ENCODE data around the gene DDTL.
A peak's percentile ranks its signal among the peaks of the same experiment; 100 is the strongest.

The DDTL gene

DNA sequence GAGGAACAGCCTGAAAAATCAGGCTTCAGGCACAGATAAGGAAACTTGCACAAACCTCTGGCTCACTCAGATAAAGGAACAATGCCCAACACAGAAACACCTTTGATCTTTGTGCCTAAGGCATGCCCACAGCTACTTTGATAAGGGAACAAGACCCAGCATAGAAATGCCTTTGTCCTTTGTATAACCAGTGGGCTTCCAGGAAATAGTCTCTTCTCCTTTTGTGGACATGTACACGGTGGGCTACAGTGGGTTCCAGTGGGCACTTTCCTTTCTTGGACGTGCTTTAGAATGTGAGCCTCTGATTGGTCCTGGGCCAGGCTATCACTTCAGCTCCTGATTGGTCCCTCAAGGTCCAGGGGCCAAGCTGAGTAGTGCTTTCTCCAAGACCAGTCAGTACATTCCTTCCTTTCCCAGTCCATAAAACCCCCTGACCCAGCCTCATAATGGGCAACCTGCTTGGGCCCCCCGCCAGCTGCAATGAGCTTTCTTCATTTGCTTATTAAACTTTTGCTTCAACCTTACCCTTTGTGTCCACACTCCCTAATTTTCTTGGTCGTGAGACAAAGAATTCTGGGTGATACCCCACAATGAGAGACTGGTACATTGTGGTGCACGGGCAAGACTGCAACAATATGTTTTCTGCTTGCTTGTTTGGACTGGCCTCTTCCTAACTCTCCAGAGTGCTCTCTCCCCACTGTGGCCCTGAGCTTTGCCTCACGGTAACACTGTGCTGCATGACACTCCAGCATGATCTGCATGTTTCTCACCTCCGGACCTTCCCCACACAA lies 42.7 kb downstream of the DDTL start:
- TF ChIP-seq, protein P1, sequence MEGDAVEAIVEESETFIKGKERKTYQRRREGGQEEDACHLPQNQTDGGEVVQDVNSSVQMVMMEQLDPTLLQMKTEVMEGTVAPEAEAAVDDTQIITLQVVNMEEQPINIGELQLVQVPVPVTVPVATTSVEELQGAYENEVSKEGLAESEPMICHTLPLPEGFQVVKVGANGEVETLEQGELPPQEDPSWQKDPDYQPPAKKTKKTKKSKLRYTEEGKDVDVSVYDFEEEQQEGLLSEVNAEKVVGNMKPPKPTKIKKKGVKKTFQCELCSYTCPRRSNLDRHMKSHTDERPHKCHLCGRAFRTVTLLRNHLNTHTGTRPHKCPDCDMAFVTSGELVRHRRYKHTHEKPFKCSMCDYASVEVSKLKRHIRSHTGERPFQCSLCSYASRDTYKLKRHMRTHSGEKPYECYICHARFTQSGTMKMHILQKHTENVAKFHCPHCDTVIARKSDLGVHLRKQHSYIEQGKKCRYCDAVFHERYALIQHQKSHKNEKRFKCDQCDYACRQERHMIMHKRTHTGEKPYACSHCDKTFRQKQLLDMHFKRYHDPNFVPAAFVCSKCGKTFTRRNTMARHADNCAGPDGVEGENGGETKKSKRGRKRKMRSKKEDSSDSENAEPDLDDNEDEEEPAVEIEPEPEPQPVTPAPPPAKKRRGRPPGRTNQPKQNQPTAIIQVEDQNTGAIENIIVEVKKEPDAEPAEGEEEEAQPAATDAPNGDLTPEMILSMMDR (conservative IDR thresholded peaks at IDR 0.05), result no peak
- no peak overlapping the region for H3K27ac ChIP-seq

DNA sequence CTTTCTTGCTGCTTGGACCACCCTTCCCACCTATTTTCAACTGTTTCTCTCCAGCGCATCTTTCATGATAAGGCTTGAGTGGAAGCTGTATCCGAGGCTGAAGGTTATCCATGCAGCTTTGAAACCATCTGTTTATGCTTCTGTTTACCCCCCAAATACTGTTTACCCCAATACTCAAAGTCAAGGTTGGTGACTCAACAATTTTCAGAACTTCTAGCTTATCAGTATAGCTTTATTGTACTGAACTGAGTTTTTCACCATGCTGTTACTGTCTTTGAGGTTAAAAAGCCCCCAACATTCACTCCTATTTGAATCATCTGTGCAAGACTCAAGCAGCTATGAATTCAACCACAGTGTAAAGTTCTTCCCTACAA lies 43.3 kb downstream of the DDTL start:
- H3K27ac ChIP-seq, result no peak overlapping the region
- TF ChIP-seq, protein P1 (conservative IDR thresholded peaks at IDR 0.05), result no peak

DNA sequence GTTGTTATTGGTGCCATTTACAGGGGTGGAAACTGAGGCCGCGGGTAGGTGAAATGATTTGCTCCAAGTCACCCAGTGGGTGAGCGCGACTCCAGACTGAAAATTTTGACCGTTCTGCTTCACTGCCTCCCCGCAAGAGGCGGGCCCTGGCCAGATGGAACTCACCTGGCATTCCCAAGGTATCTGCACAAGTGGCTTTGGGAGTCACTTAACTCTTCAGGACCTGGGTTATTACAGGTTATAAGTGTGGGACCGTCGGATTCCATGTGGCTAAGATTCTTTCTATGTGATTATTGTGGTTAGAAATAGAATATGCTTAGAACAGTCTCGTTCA lies 45.0 kb downstream of the DDTL start:
- TF ChIP-seq, protein P1 (conservative IDR thresholded peaks at IDR 0.05), result no peak
- peak overlapping the region; percentile 82 for H3K27ac ChIP-seq

DNA sequence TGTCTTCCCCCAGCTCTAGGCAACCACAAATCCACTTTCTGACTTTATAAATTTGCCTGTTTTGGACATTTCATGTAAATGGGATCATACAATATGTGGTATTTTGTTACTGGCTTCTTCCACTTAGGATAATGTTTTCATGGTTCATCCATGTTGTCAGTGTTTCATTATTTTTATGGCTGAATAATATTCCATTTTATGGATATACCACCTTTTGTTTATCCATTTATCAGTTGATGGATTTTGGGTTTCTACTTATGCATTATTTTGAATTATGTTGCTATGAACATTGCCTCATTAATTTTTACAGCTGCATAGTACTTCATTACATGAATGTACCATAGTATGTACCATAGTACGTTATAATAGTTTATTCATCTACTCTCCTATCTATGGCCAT lies 49.5 kb downstream of the DDTL start:
- TF ChIP-seq, protein P1 (conservative IDR thresholded peaks at IDR 0.05), result no peak
- no peak overlapping the region for H3K27ac ChIP-seq

DNA sequence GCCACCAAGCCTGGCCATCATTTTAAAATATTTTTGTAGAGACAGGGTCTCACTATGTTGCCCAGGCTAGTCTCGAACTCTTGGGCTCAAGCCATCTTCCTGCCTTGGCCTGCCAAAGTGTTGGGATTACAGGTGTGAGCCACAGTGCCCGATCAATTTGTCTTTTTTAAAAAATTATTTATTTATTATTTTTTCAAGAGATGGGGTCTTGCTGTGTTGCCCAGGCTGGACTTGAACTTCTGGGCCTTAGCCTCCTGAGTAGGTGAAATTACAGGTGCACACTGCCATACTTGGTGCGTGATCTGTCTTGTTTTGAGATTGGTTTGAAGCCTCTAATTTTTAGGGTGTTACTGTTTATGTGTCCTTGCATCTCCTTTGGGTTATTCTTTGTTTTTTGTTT lies 54.6 kb downstream of the DDTL start:
- TF ChIP-seq, protein P1 (conservative IDR thresholded peaks at IDR 0.05), result no peak
- no peak overlapping the region for H3K27ac ChIP-seq
